GM23338 (cell line): ENCODE measurements around the gene LGALS8. TPM values are rescaled to one million over a fixed set of nuclear protein-coding genes. Genes with fewer than 3 reads are reported as not detected.
"Not testable (repeated sequence)": the region's sequence is repeated elsewhere in the genome, so short reads cannot be mapped to it uniquely, and the experiment has no call there.

ENCODE experiments used
- ATAC-seq: fragments of 200-7000 bp; cut with Tn5 transposase; 3 replicates; pipeline ENCODE4 v1.9.1; 2020
- DNase-seq: peaks from one replicate; pipeline ENCODE4 v3.0.0-alpha.2; 2015; ENCODE audit warnings: low spot score
- H2AFZ ChIP-seq: fragments of 200-600 bp; sonication (generic); 2 replicates; pipeline ENCODE4 v1.8.0; 2016; ENCODE audit warnings: antibody characterized with exemption, mild to moderate bottlenecking, moderate library complexity
- H3F3A ChIP-seq: fragments of 200-600 bp; sonication (generic); replicated peaks from 2 replicates; pipeline ENCODE4 v1.8.0; 2017; ENCODE audit warnings: antibody characterized with exemption, mixed run types, low read depth
- H3K27ac ChIP-seq: fragments of 200-600 bp; sonication (generic); 2 replicates; pipeline ENCODE4 v1.6.1; 2016; ENCODE audit warnings: low read depth
- H3K27me3 ChIP-seq: fragments of 200-600 bp; sonication (generic); 2 replicates; pipeline ENCODE4 v1.8.0; 2016; ENCODE audit warnings: mild to moderate bottlenecking, mixed run types, moderate library complexity; ENCODE audit not compliant: insufficient read depth
- H3K36me3 ChIP-seq: fragments of 200-600 bp; sonication (generic); 2 replicates; pipeline ENCODE4 v1.8.0; 2016; ENCODE audit warnings: mild to moderate bottlenecking; ENCODE audit not compliant: insufficient read depth
- H3K4me1 ChIP-seq: fragments of 200-600 bp; sonication (generic); 2 replicates; pipeline ENCODE4 v1.8.0; 2016; ENCODE audit warnings: mild to moderate bottlenecking, moderate library complexity; ENCODE audit not compliant: insufficient read depth
- H3K4me2 ChIP-seq: fragments of 200-600 bp; sonication (generic); 2 replicates; pipeline ENCODE4 v1.7.1; 2017; ENCODE audit warnings: mixed run types
- H3K4me3 ChIP-seq: fragments of 200-600 bp; sonication (generic); 2 replicates; pipeline ENCODE4 v1.6.1; 2016; ENCODE audit warnings: mixed run types
- H3K79me2 ChIP-seq: fragments of 200-600 bp; sonication (generic); replicated peaks from 2 replicates; pipeline ENCODE4 v1.8.0; 2017; ENCODE audit warnings: mild to moderate bottlenecking; ENCODE audit not compliant: insufficient read depth
- H3K9me2 ChIP-seq: fragments of 200-600 bp; sonication (generic); 2 replicates; pipeline ENCODE4 v1.8.0; 2017; ENCODE audit not compliant: insufficient read depth
- H4K20me1 ChIP-seq: fragments of 200-600 bp; sonication (generic); replicated peaks from 2 replicates; pipeline ENCODE4 v1.8.0; 2017; ENCODE audit warnings: mild to moderate bottlenecking; ENCODE audit not compliant: insufficient read depth
- H3K27ac Mint-ChIP-seq: 2 replicates; pipeline ENCODE4 v1.8.0; 2020; ENCODE audit warnings: inconsistent platforms, mild to moderate bottlenecking, moderate library complexity, mixed read lengths
- H3K27me3 Mint-ChIP-seq: 3 replicates; pipeline ENCODE4 v1.8.0; 2022; ENCODE audit warnings: low read depth, mild to moderate bottlenecking, moderate library complexity, mixed read lengths, inconsistent platforms; ENCODE audit not compliant: insufficient read depth, poor library complexity
- H3K36me3 Mint-ChIP-seq: 3 replicates; pipeline ENCODE4 v1.8.0; 2021; ENCODE audit warnings: low read depth, mild to moderate bottlenecking, inconsistent platforms, moderate library complexity, mixed read lengths
- H3K4me1 Mint-ChIP-seq: 3 replicates; pipeline ENCODE4 v1.8.0; 2020; ENCODE audit warnings: mild to moderate bottlenecking, inconsistent platforms, mixed read lengths
- H3K4me3 Mint-ChIP-seq: 3 replicates; pipeline ENCODE4 v1.8.0; 2021; ENCODE audit warnings: moderate library complexity, mild to moderate bottlenecking, inconsistent platforms, mixed read lengths
- H3K9me3 Mint-ChIP-seq: 3 replicates; pipeline ENCODE4 v1.8.0; 2020; ENCODE audit warnings: moderate library complexity, mild to moderate bottlenecking, inconsistent platforms, mixed read lengths
- CREB1 ChIP-seq: fragments of 250-450 bp; sonication (Bioruptor Pico); IDR thresholded peaks from 2 replicates; pipeline ENCODE4 v1.5.0; 2020; ENCODE audit warnings: low read depth, mild to moderate bottlenecking, moderate library complexity
- EZH2 ChIP-seq: fragments of 200-600 bp; sonication (generic); IDR thresholded peaks from one replicate; pipeline ENCODE4 v1.8.0; 2017; ENCODE audit warnings: antibody characterized with exemption, mild to moderate bottlenecking, low read depth; ENCODE audit not compliant: unreplicated experiment
- EZH2phosphoT487 ChIP-seq: fragments of 200-600 bp; sonication (generic); IDR thresholded peaks from one replicate; pipeline ENCODE4 v1.8.1; 2018; ENCODE audit warnings: antibody characterized with exemption; ENCODE audit not compliant: unreplicated experiment
- STAT1 ChIP-seq: IDR thresholded peaks from one replicate; pipeline ENCODE4 v1.6.1; 2016; ENCODE audit warnings: antibody characterized with exemption; ENCODE audit not compliant: unreplicated experiment
- ZNF114 ChIP-seq: fragments of 250-450 bp; sonication (Bioruptor Pico); IDR thresholded peaks from 2 replicates; pipeline ENCODE4 v1.5.0; 2020; ENCODE audit warnings: mild to moderate bottlenecking, moderate library complexity
- ZNF331 ChIP-seq: fragments of 250-450 bp; sonication (Bioruptor Pico); IDR thresholded peaks from 2 replicates; pipeline ENCODE4 v1.5.0; 2020; ENCODE audit warnings: low read depth, mild to moderate bottlenecking, moderate library complexity
- polyA plus RNA-seq: library from polyadenylated mRNA; unstranded; fragments of >200 nt; fragmentation: Nextera tagmentation; extraction: Ambion mirVana; gene quantifications from 2 replicates; pipeline ENCODE4 v1.2.1, GENCODE V29; 2016
- total RNA-seq: library from RNA; depleted of rRNA; stranded (reverse); fragments of >200 nt; shearing (Covaris generic); gene quantifications from 2 replicates; pipeline ENCODE4 v1.2.3, GENCODE V29; 2014
- TF ChIP-seq, protein P1 (sequence below): IDR thresholded peaks from 2 replicates; pipeline ENCODE4 v1.6.1; 2016; ENCODE audit warnings: antibody characterized with exemption
- TF ChIP-seq, protein P2 (sequence below): fragments of 250-450 bp; sonication (Bioruptor Pico); IDR thresholded peaks from 2 replicates; pipeline ENCODE4 v1.5.0; 2020; ENCODE audit warnings: mild to moderate bottlenecking, moderate library complexity

Gene LGALS8
- total and polyA plus RNA-seq, 2 experiments from 2014 or later, result 10.1 to 11.5 TPM

DNA sequence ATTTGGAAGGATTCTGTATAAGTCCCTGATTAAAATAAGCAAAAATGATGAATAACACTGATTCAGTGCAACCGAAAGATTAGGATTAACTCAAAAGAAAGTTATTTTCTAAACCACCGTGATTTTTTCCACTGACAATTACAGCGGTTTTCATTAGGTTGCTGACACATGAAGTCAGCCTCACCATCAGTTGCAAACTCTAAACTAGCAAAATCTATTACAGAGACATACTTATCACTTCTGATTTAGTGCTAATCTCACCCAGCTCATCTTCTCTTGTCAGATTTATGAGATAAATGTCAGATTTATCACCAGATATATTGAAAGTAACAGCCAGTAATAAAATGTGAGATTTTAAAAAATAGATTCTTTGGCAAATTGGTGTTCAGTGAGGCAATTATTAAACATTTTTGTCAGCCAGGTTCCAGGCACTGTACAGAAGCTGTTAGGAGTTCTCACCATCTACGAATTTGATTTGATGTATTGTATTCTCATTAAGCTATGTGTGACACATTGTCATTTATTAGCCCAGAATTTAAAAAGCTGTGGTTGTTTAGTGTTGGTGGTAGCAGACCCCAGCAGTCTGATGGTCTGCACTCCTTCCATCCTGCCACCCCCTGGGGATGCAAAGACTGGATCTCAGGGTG, 37.3 kb upstream of the LGALS8 start:
- Mint-ChIP-seq H3K27ac (no peak overlapping the region), H3K27me3 (peaks cover 2% of the 10 kb centered on the region), H3K9me3 (no peaks in the 10 kb centered on the region; the same call in 2 of the 3 replicates), H3K4me3 (no peak overlapping the region), H3K36me3 (peaks cover 15% of the 10 kb centered on the region), H3K4me1 (peaks cover 11% of the 10 kb centered on the region; the same call in 2 of the 3 replicates)
- no peak for ATAC-seq
- no peaks in the 10 kb centered on the region for H3K27me3 ChIP-seq
- no peaks in the 10 kb centered on the region for H3K79me2 ChIP-seq
- no peaks in the 10 kb centered on the region for H4K20me1 ChIP-seq
- H3K9me2 ChIP-seq, result 0 out of 2 replicates have a peak, but pooled peaks cover 4% of the 10 kb centered on the region
- no peak overlapping the region for H3K4me3 ChIP-seq
- TF ChIP-seq STAT1 (no peak), ZNF331 (CRISPR knock-in tag) (no peak), ZNF114 (no peak), EZH2phosphoT487 (no peak), EZH2 (no peak), CREB1 (CRISPR knock-in tag) (no peak)
- TF ChIP-seq, protein P1, sequence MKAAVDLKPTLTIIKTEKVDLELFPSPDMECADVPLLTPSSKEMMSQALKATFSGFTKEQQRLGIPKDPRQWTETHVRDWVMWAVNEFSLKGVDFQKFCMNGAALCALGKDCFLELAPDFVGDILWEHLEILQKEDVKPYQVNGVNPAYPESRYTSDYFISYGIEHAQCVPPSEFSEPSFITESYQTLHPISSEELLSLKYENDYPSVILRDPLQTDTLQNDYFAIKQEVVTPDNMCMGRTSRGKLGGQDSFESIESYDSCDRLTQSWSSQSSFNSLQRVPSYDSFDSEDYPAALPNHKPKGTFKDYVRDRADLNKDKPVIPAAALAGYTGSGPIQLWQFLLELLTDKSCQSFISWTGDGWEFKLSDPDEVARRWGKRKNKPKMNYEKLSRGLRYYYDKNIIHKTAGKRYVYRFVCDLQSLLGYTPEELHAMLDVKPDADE, result no peak
- TF ChIP-seq, protein P2, sequence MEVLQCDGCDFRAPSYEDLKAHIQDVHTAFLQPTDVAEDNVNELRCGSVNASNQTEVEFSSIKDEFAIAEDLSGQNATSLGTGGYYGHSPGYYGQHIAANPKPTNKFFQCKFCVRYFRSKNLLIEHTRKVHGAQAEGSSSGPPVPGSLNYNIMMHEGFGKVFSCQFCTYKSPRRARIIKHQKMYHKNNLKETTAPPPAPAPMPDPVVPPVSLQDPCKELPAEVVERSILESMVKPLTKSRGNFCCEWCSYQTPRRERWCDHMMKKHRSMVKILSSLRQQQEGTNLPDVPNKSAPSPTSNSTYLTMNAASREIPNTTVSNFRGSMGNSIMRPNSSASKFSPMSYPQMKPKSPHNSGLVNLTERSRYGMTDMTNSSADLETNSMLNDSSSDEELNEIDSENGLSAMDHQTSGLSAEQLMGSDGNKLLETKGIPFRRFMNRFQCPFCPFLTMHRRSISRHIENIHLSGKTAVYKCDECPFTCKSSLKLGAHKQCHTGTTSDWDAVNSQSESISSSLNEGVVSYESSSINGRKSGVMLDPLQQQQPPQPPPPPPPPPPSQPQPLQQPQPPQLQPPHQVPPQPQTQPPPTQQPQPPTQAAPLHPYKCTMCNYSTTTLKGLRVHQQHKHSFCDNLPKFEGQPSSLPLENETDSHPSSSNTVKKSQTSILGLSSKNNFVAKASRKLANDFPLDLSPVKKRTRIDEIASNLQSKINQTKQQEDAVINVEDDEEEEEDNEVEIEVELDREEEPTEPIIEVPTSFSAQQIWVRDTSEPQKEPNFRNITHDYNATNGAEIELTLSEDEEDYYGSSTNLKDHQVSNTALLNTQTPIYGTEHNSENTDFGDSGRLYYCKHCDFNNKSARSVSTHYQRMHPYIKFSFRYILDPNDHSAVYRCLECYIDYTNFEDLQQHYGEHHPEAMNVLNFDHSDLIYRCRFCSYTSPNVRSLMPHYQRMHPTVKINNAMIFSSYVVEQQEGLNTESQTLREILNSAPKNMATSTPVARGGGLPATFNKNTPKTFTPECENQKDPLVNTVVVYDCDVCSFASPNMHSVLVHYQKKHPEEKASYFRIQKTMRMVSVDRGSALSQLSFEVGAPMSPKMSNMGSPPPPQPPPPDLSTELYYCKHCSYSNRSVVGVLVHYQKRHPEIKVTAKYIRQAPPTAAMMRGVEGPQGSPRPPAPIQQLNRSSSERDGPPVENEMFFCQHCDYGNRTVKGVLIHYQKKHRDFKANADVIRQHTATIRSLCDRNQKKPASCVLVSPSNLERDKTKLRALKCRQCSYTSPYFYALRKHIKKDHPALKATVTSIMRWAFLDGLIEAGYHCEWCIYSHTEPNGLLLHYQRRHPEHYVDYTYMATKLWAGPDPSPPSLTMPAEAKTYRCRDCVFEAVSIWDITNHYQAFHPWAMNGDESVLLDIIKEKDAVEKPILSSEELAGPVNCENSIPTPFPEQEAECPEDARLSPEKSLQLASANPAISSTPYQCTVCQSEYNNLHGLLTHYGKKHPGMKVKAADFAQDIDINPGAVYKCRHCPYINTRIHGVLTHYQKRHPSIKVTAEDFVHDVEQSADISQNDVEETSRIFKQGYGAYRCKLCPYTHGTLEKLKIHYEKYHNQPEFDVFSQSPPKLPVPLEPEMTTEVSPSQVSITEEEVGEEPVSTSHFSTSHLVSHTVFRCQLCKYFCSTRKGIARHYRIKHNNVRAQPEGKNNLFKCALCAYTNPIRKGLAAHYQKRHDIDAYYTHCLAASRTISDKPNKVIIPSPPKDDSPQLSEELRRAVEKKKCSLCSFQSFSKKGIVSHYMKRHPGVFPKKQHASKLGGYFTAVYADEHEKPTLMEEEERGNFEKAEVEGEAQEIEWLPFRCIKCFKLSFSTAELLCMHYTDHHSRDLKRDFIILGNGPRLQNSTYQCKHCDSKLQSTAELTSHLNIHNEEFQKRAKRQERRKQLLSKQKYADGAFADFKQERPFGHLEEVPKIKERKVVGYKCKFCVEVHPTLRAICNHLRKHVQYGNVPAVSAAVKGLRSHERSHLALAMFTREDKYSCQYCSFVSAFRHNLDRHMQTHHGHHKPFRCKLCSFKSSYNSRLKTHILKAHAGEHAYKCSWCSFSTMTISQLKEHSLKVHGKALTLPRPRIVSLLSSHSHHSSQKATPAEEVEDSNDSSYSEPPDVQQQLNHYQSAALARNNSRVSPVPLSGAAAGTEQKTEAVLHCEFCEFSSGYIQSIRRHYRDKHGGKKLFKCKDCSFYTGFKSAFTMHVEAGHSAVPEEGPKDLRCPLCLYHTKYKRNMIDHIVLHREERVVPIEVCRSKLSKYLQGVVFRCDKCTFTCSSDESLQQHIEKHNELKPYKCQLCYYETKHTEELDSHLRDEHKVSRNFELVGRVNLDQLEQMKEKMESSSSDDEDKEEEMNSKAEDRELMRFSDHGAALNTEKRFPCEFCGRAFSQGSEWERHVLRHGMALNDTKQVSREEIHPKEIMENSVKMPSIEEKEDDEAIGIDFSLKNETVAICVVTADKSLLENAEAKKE (CRISPR knock-in tag), result no peak
- no peak overlapping the region for H3K4me2 ChIP-seq
- no peaks in the 10 kb centered on the region for H3F3A ChIP-seq
- no peak overlapping the region for H2AFZ ChIP-seq
- H3K36me3 ChIP-seq, result no peaks in the 10 kb centered on the region
- H3K4me1 ChIP-seq, result 0 out of 2 replicates have a peak, but pooled peaks cover 6% of the 10 kb centered on the region
- H3K27ac ChIP-seq, result no peak overlapping the region
- no peak for DNase-seq

DNA sequence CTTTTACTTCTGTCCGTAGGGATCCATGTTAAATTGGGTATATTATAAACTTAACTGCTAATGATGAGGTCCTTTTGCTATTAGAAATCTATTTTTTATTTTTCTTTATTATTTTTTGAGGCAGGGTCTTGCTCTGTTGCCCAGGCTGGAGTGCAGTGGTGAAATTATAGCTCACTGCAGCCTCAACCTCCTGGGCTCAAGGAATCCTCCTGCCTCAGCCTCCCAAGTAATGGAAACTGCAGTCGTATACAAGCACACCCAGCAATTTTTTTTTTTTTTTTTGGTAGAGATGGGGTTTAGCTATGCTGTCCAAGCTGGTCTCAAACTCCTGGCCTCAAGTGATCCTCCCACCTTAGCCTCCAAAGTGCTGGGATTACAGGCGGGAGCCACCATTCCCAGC, 34.6 kb upstream of the LGALS8 start:
- H3K4me3 ChIP-seq, H3K4me2 ChIP-seq, H3K27ac ChIP-seq, H3K4me3 Mint-ChIP-seq, ATAC-seq, H3K9me3 Mint-ChIP-seq, H3K36me3 Mint-ChIP-seq, DNase-seq, H3K27me3 ChIP-seq, H3F3A ChIP-seq, H3K27me3 Mint-ChIP-seq, H4K20me1 ChIP-seq, H3K4me1 ChIP-seq, H3K79me2 ChIP-seq, H2AFZ ChIP-seq, H3K27ac Mint-ChIP-seq, H3K36me3 ChIP-seq, H3K9me2 ChIP-seq: not testable (repeated sequence)
- H3K4me1 Mint-ChIP-seq, result peaks cover 14% of the 10 kb centered on the region
